ENCODE results near the gene TUBB2A.
"Not testable (repeated sequence)": the region's sequence is repeated elsewhere in the genome, so short reads cannot be mapped to it uniquely, and the experiment has no call there.

Gene TUBB2A

DNA sequence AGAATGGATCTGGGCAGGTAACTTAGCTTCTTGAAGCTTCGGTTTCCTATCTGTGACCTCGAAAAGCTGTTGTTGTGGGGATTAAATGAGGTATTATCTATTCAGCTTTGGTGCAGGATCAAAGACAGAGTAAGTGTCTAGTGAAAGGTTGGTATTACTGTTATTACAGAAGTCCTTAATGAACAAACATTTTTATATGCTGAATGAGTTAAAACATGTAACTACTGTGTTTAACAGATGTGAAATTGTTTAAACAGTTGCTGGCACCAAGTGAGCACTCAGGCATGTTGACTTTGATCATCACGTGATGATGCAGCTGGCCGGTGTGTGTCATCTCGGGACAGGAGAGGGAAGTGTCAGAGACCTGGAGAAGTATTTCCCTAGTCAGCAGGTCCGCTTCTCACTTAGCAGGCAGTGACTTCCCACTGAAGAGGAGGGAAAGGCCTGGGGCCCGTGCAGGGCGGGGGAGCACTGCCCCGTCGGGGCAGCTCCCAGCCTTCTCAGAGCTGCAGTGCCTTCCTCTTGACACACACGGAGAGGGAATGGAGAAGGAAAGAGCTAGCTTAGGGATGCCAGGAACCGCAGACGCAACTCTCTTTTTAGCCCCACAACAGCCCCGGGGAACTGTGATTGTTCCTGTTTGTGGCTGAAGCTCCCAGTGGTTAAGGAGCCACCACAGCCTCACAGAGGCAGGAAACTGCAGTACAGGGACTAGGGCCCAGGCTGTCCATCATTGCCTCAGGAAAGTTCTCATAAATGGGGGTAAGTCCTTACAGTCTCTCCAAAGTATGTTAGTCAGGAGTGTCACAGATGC, 18.0 kb downstream of the TUBB2A start:
- TF ChIP-seq, protein P1, sequence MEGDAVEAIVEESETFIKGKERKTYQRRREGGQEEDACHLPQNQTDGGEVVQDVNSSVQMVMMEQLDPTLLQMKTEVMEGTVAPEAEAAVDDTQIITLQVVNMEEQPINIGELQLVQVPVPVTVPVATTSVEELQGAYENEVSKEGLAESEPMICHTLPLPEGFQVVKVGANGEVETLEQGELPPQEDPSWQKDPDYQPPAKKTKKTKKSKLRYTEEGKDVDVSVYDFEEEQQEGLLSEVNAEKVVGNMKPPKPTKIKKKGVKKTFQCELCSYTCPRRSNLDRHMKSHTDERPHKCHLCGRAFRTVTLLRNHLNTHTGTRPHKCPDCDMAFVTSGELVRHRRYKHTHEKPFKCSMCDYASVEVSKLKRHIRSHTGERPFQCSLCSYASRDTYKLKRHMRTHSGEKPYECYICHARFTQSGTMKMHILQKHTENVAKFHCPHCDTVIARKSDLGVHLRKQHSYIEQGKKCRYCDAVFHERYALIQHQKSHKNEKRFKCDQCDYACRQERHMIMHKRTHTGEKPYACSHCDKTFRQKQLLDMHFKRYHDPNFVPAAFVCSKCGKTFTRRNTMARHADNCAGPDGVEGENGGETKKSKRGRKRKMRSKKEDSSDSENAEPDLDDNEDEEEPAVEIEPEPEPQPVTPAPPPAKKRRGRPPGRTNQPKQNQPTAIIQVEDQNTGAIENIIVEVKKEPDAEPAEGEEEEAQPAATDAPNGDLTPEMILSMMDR (IDR thresholded peaks at IDR 0.05; ENCODE audit: low read depth, low read length): no peak
- no peak for DNase-seq (ENCODE audit: extremely low read depth, low read depth)

GRCh38 chr6:3138341-3138740, 19.0 kb downstream of the TUBB2A start:
- DNase-seq (ENCODE audit: extremely low read depth, low read depth): no peak
- TF ChIP-seq, protein P1 (IDR thresholded peaks at IDR 0.05; ENCODE audit: low read depth, low read length): no peak

GRCh38 chr6:3137873-3138272, 19.5 kb downstream of the TUBB2A start:
- not testable (repeated sequence) for DNase-seq (ENCODE audit: extremely low read depth, low read depth)

- TF ChIP-seq, protein P1 (IDR thresholded peaks at IDR 0.05; ENCODE audit: low read depth, low read length): no peak
- DNase-seq (ENCODE audit: extremely low read depth, low read depth): no peak
Measured at GRCh38 chr6:3137057-3137777, 20.1 kb downstream of the TUBB2A start.

DNA sequence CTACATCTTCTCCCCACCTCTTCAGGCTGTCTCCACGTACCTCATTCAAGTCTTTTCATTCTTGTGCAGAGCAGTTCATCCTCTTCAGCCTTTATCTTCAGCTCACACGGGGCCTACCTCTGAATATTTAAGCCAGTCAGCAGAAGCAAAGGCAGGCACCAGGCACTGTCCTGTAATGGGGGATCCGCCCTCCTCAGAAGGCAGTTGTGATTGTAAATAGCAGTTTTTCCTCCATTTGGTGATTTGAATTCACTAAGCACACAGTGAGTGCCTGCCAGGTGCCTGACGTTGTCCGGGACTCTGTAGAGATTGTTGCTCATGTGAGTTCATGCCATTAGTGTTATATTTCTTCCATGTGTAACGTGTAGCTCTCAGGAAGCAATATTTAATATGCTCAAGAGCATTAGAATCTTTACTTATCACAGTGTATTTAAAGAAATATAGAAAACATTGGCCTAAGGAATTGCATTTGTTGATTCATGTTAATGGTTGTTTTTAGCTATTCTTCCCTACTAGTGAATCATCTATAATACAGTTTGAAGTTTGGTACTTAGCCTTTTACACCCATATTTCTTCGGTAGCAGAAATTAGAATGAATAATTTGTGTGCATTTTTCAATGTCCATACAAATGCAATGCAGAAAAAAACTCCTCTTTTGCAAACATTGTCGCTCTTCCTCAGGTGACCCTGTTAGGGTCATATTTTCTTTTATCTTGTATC, 20.9 kb downstream of the TUBB2A start:
- DNase-seq (ENCODE audit: extremely low read depth, low read depth): no peak
- TF ChIP-seq, protein P1 (IDR thresholded peaks at IDR 0.05; ENCODE audit: low read depth, low read length): no peak

- TF ChIP-seq, protein P1 (IDR thresholded peaks at IDR 0.05; ENCODE audit: low read depth, low read length): no peak
- no peak for DNase-seq (ENCODE audit: extremely low read depth, low read depth)
Measured at GRCh38 chr6:3135668-3136291, 21.6 kb downstream of the TUBB2A start.

GRCh38 chr6:3133515-3133914, 23.8 kb downstream of the TUBB2A start:
- TF ChIP-seq, protein P1 (IDR thresholded peaks at IDR 0.05; ENCODE audit: low read depth, low read length): no peak

More at GRCh38 chr6:3133515-3133914, 23.8 kb downstream of the TUBB2A start:
- DNase-seq (ENCODE audit: extremely low read depth, low read depth): no peak

All from AG09319 (cell line).